ENCODE measurements around the gene ZNF613. TPM values are rescaled to one million over a fixed set of nuclear protein-coding genes. Genes with fewer than 3 reads are reported as not detected.

ZNF613 gene
- total RNA-seq: 2.2 and 4.9 TPM in 2 replicates

GRCh38 chr19:51926784-51927741 is at the start of gene ZNF613:
Gene ZNF613, plus strand, starts transcription at chr19:51927472. Its CDS starts 8,749 bp downstream, at chr19:51936221.

GRCh38 chr19:51887522-51888498 is 39.5 kb upstream of the ZNF613 start, which contains the start of gene ZNF577:
Gene ZNF577, minus strand, starts transcription at chr19:51887951. Its CDS starts 7,569 bp downstream, at chr19:51880382.

DNA sequence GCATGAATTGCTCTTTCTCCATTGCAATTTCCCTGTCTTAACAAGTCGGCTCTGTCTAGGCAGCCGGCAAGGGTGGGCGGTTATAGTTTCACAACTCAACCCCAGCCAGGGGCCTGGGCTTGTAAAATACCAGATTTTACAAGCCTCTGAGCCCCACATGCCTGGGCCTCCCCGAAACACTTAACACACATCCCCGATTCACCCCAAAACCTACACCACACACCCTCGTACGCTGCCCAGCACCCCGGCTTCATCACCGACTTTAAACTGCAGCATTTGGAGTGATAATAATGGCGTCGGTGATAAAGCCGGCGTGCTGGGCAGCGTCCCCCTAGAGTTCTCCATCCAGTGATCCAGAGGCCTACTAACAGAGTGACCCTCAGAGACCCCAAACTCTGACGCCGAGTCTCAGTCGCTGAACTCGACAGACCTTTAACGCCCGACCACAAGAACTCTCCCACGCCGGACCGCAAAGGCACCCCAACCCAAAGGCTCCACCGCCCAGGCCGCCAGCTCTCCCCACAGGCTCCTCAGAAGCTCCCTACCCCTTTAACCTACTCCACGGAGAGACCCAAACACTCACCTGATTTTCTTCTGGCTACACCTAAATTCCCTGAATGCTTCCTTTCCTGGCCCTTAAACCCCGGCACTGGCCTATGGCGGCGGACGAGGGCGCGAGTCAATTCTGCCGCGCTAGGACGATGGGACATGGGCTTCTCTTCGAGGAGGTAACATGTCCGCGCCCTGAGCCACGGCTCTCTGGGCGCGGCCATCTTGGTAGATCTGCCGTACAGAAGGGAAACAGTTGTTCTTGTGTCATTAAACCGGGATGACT is 22.7 kb upstream of the ZNF613 start, which contains the start of gene ZNF649:
Gene ZNF649, minus strand, starts transcription at position 687 of the 835 bp plus-strand sequence. CDS start 4,910 bp downstream, outside the sequence.

GRCh38 chr19:51986309-51987291 is 59.3 kb downstream of the ZNF613 start, which contains the start of gene ZNF350:
Gene ZNF350, minus strand, starts transcription at chr19:51986840. Its CDS starts 12,480 bp downstream, at chr19:51974360.

Other genes with a start within 250 kb of the ZNF613 start
- 5.8 and 6.0 TPM in 2 replicates for gene SPACA6, start 234.1 kb upstream of the ZNF613 start, total RNA-seq
- gene HAS1, start 203.5 kb upstream of the ZNF613 start, total RNA-seq: 0.11 TPM in 1 of 2 replicates, not detected in the other
- gene FPR1, start 175.6 kb upstream of the ZNF613 start, total RNA-seq: not detected in 2 replicates
- gene FPR2, start 166.3 kb upstream of the ZNF613 start, total RNA-seq: not detected in 2 replicates
- gene FPR3, start 132.3 kb upstream of the ZNF613 start, total RNA-seq: not detected in 2 replicates
- 1.6 TPM in 2 replicates for gene ZNF577, start 39.5 kb upstream of the ZNF613 start, total RNA-seq
- 6.6 and 6.8 TPM in 2 replicates for gene ZNF649, start 22.5 kb upstream of the ZNF613 start, total RNA-seq
- 2.7 and 5.1 TPM in 2 replicates for gene ZNF350, start 59.4 kb downstream of the ZNF613 start, total RNA-seq
- gene ZNF615, start 80.7 kb downstream of the ZNF613 start, total RNA-seq: 2.2 and 2.7 TPM in 2 replicates
- gene ZNF614, start 100.9 kb downstream of the ZNF613 start, total RNA-seq: 5.1 and 6.9 TPM in 2 replicates
- gene ZNF432, start 121.4 kb downstream of the ZNF613 start, total RNA-seq: 1.7 and 3.0 TPM in 2 replicates
- gene ZNF841, start 168.3 kb downstream of the ZNF613 start, total RNA-seq: 4.5 and 8.6 TPM in 2 replicates
- gene ZNF616, start 212.5 kb downstream of the ZNF613 start, total RNA-seq: 3.7 and 5.3 TPM in 2 replicates
- gene ZNF836, start 244.1 kb downstream of the ZNF613 start, total RNA-seq: 3.7 and 5.5 TPM in 2 replicates

Data from hair follicular keratinocyte (primary cell).